Lung (tissue), 12 donors: Measurements from ENCODE around the gene CCDC34. TPM values are rescaled to one million over a fixed set of nuclear protein-coding genes. Genes with fewer than 3 reads are reported as not detected.

Source experiments
- ATAC-seq: fragments of 200-7000 bp; cut with Tn5 transposase; one replicate; pipeline ENCODE4 v1.9.1; 2020; ENCODE audit warnings: moderate number of reproducible peaks; ENCODE audit not compliant: insufficient read depth, low FRiP score
- DNase-seq, 3 donors: peaks; one replicate each; pipeline ENCODE4 v3.0.0-alpha.2; 2013 to 2017
- H3K27ac ChIP-seq, 2 donors: one replicate each; pipeline ENCODE4 v1.5.1; 2013; ENCODE audit warnings: mild to moderate bottlenecking in 2 of 2, moderate library complexity in 2 of 2, control low read depth in 1 of 2, inconsistent platforms in 1 of 2, low read depth in 1 of 2, low read length in 1 of 2
- H3K27me3 ChIP-seq, 3 donors: one replicate each; pipeline ENCODE4 v1.5.1; 2013; ENCODE audit warnings: low read length in 2 of 3; ENCODE audit not compliant: control insufficient read depth in 3 of 3, insufficient read depth in 3 of 3
- H3K36me3 ChIP-seq, 4 donors: one replicate each; pipeline ENCODE4 v1.5.1; 2013; ENCODE audit warnings: low read length in 4 of 4, mild to moderate bottlenecking in 1 of 4, moderate library complexity in 1 of 4; ENCODE audit not compliant: control insufficient read depth in 4 of 4, insufficient read depth in 4 of 4
- H3K4me1 ChIP-seq, 5 donors: one replicate each; pipeline ENCODE4 v1.5.1; 2013; ENCODE audit warnings: low read length in 5 of 5, mild to moderate bottlenecking in 2 of 5, moderate library complexity in 1 of 5; ENCODE audit not compliant: control insufficient read depth in 5 of 5, insufficient read depth in 5 of 5
- H3K4me3 ChIP-seq: one replicate; pipeline ENCODE4 v1.5.1; 2013; ENCODE audit warnings: mild to moderate bottlenecking, control low read depth, moderate library complexity
- H3K9ac ChIP-seq, 2 donors: one replicate each; pipeline ENCODE4 v1.5.1; 2013; ENCODE audit warnings: low read length in 2 of 2, control low read depth in 1 of 2; ENCODE audit not compliant: insufficient read depth in 1 of 2
- H3K9me3 ChIP-seq, 4 donors: one replicate each; pipeline ENCODE4 v1.5.1; 2013; ENCODE audit warnings: low read length in 3 of 4, mild to moderate bottlenecking in 1 of 4, moderate library complexity in 1 of 4; ENCODE audit not compliant: control insufficient read depth in 4 of 4, insufficient read depth in 3 of 4
- WGBS, 2 donors: extraction: QIAGEN DNeasy Blood & Tissue Kit; methylation state at CpG; one replicate each; pipeline ENCODE4 v1.1.7; 2013; 5-methylcytosine and 5-hydroxymethylcytosine counted together
- polyA plus RNA-seq, 2 donors: library from polyadenylated mRNA; stranded (reverse); fragments of 200-250 nt; gene quantifications; one replicate each; pipeline ENCODE4 v1.2.1, GENCODE V29; 2013
- total RNA-seq, 2 donors: library from RNA; depleted of rRNA in 1 of 2; stranded (reverse); fragments of >200 nt in 1 of 2; gene quantifications; one replicate each; pipeline ENCODE4 v1.2.1, GENCODE V29; 2014 to 2021
- TF ChIP-seq, protein P1 (sequence below): IDR thresholded peaks from 2 replicates; pipeline ENCODE4 v1.5.1; 2012; ENCODE audit warnings: mild to moderate bottlenecking; ENCODE audit errors: control extremely low read depth, extremely low read depth
- donor health status: control.
- donor health status: control.
- donor health status: Bipolar disorder and iron deficiency.
- donor health status: healthy.
- donor health status: DM: yes; HTN: yes; CAD: no.

CCDC34 gene
- total and polyA plus RNA-seq, 4 donors: 2.3 to 4.0 (median 3.5) TPM

DNA sequence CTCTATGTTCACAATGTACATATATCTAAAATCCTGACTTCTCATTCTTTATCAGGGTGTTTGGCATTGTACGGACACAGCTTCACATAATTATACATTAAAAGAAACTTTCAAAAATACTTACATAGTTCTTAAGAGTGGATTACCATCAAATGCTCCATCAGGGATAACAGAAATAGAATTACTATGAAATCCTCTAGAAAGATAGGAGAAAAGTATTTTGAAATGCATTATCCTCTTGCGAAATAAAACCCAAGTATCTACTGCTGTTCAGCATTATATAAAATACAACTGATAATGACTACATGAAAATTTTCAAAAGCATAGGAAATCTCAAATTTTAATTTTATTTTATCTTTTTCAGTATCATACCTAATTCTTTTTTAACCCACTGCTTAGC is 17.8 kb upstream of the CCDC34 start:
- peaks cover 0 to 34% (median 2%) of the 10 kb centered on the region in 3 donors for H3K27me3 ChIP-seq
- H3K27ac ChIP-seq: no peak overlapping the region
- TF ChIP-seq, protein P1, sequence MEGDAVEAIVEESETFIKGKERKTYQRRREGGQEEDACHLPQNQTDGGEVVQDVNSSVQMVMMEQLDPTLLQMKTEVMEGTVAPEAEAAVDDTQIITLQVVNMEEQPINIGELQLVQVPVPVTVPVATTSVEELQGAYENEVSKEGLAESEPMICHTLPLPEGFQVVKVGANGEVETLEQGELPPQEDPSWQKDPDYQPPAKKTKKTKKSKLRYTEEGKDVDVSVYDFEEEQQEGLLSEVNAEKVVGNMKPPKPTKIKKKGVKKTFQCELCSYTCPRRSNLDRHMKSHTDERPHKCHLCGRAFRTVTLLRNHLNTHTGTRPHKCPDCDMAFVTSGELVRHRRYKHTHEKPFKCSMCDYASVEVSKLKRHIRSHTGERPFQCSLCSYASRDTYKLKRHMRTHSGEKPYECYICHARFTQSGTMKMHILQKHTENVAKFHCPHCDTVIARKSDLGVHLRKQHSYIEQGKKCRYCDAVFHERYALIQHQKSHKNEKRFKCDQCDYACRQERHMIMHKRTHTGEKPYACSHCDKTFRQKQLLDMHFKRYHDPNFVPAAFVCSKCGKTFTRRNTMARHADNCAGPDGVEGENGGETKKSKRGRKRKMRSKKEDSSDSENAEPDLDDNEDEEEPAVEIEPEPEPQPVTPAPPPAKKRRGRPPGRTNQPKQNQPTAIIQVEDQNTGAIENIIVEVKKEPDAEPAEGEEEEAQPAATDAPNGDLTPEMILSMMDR: no peak
- H3K9ac ChIP-seq: no peak overlapping the region
- no peak overlapping the region for H3K4me3 ChIP-seq
- H3K36me3 ChIP-seq: peaks cover 2 to 10% (median 6%) of the 10 kb centered on the region in 4 donors
- no peaks in the 10 kb centered on the region for H3K9me3 ChIP-seq
- no peak for DNase-seq
- ATAC-seq: no peak
- WGBS, 2 donors: 92 to 95% methylated on average over 2 of the region's 2 CpGs
- peaks cover 0 to 2% (median 0%) of the 10 kb centered on the region in 5 donors for H3K4me1 ChIP-seq

DNA sequence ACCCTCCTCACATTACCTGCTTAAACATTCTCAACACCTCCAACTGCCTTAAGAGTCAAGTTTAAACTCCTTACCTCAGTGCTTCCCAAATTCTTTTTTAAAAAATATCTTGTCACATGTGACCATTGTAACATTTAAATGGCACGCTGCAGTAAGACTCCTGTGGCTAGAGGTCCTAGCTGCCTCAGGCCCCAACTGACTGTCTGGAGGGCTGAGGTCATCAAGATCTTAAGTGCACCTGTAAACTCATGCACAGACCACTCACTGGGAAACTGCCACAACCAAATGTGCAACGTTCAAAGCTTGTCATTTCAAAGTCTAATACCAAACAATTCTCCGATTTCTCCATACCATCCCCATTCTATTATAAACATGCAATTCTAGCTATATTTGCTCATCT is 16.4 kb upstream of the CCDC34 start:
- WGBS, 2 donors: 78 to 92% methylated on average over 3 of the region's 3 CpGs
- H3K27ac ChIP-seq: no peak overlapping the region
- TF ChIP-seq, protein P1: no peak
- DNase-seq (no peak), ATAC-seq (no peak)
- H3K36me3 ChIP-seq: peaks cover 2 to 7% (median 5%) of the 10 kb centered on the region in 4 donors
- no peak overlapping the region for H3K9ac ChIP-seq
- no peak overlapping the region for H3K4me3 ChIP-seq
- H3K4me1 ChIP-seq: no peaks in the 10 kb centered on the region
- H3K27me3 ChIP-seq: peaks cover 0 to 31% (median 0%) of the 10 kb centered on the region in 3 donors
- no peaks in the 10 kb centered on the region for H3K9me3 ChIP-seq

DNA sequence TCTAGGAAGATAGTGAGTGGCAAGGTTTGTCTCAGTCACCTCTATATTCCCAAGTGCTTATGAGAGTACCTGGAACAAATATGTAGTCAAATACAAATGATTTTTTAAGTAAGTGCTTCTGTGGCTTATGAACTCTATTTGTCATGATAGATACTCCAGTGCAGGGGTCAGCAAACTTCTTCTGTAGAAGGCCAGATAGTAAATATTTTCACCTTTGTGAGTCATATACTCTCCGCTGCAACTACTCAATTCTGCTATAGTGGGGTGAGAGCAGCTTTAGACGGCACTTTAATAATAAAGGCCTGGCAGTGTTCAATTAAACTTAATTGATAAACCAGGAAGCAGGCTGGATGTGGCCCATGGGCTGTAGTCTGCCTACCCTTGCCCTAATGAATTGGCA is 12.4 kb upstream of the CCDC34 start:
- Histone ChIP-seq H3K36me3 (peaks cover 0 to 14% (median 4%) of the 10 kb centered on the region in 4 donors), H3K4me3 (no peak overlapping the region), H3K4me1 (peaks cover 0 to 4% (median 0%) of the 10 kb centered on the region in 5 donors), H3K27ac (no peak overlapping the region), H3K27me3 (peaks cover 0 to 27% (median 0%) of the 10 kb centered on the region in 3 donors), H3K9ac (no peak overlapping the region), H3K9me3 (no peaks in the 10 kb centered on the region)
- no peak for ATAC-seq
- TF ChIP-seq, protein P1: no peak
- DNase-seq: no peak
- WGBS, 2 donors: 93 to 96% methylated on average over 2 of the region's 2 CpGs
